ENCODE data around the gene UCP2. TPM values are rescaled to one million over a fixed set of nuclear protein-coding genes. Genes with fewer than 3 reads are reported as not detected.

UCP2 gene
- polyA plus RNA-seq, 4 donors, result 26.4 to 49.8 (median 36.2) TPM

DNA sequence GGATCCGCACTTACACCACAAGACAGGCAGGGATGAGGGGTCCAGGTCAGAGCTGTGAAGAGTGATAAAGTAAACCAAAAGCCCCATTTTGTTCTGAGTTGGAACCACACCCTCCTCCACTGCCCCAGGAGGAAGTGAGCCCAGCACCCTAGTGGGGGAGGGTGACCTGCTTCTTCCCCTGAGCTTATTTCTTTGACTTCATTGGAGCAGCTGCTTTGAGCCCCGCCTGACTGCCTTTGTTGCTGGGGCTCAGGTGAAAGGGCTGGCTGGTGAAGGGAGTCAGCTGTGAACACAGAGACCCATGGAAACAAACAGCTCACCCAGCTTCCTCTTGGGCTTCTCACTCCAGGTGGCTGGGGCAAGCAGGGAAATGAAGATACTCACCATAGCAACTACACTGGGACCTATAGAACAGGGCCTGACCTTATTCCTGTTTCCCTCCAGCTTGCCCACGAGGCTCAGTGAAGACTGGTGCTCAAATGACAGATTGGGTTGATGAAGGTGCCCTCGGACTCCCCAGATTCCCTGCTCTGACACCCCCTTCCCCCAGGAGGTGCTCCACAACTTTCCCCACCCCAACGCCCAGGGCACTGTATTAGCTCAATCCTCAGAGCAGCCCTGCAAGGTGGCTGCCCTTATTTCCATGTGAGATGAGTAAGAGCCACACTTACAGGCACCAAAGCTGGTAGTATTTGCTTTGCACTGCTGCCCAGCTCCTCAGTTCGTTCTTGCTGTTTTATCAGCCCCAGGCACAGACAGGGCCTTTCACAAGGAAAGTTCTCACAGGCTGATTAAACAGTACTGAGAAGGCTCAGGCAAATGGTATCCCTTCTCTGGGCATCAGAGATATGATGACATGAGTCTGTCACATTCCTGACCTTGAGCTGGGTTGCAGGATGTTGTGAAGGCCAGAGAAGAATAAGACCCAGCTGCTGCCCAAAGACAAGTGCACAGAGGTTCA, 2.4 kb downstream of the UCP2 start:
- FAIRE-seq (no peak), DNase-seq (peak; percentile 80 to 85)
- 10 to 40% (median 21%) methylated on average over 6 of the region's 6 CpGs for WGBS, 3 donors
- H3K4me1 ChIP-seq (ENCODE audit: control insufficient read depth in 3 of 3, insufficient read depth in 2 of 3, low read depth in 1 of 3, low read length in 2 of 3), result peaks cover 0 to 23% (median 0%) of the 10 kb centered on the region in 3 donors
- no peaks in the 10 kb centered on the region for H3K9me3 ChIP-seq (ENCODE audit: control insufficient read depth in 2 of 2, insufficient read depth in 1 of 2, low read depth in 1 of 2, low read length in 1 of 2)
- H3K27ac ChIP-seq (ENCODE audit: low read depth in 1 of 3, low read length in 2 of 3), result peak overlapping the region; percentile 35 to 95 (median 92)
- H3K27me3 ChIP-seq (ENCODE audit: control insufficient read depth in 3 of 3, insufficient read depth in 3 of 3, low read length in 3 of 3), result no peaks in the 10 kb centered on the region
- peak overlapping the region in 2 of 3 donors; percentile 46 to 66 for H3K4me3 ChIP-seq (ENCODE audit: low read depth in 1 of 3, low read length in 3 of 3)
- peaks cover 5 to 52% (median 10%) of the 10 kb centered on the region in 3 donors for H3K36me3 ChIP-seq (ENCODE audit: control insufficient read depth in 3 of 3, insufficient read depth in 2 of 3, low read depth in 1 of 3, low read length in 3 of 3)

DNA sequence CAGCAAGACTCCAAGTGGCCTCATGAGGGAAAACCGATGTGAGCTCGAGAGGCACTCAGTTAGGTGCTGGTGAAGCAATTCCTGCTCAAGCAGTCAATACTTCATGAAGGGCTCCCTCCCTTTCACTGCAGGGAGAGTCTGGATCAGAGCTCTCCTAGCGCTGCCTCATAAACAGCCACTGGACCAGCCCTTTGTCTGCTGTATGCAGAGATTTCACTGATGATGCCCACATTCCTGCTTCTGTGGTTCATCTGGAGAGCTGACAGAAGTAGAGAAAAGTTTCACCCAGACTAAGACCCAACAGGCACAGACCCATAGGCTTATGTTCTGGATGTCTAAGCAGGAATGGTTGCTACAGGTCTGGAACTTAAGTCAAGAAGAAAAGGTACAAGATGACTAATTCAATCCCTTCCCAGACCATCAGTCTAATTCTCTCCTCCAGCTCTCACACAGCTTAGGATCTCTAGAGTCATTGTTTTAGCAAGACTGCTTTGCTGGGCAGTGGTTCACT, 4.0 kb downstream of the UCP2 start:
- FAIRE-seq, result no peak
- WGBS, 3 donors, result 93 to 95% (median 94%) methylated on average over 3 of the region's 3 CpGs
- Histone ChIP-seq H3K4me3 (ENCODE audit: low read depth in 1 of 3, low read length in 3 of 3) (no peak overlapping the region), H3K9me3 (ENCODE audit: control insufficient read depth in 2 of 2, insufficient read depth in 1 of 2, low read depth in 1 of 2, low read length in 1 of 2) (no peaks in the 10 kb centered on the region), H3K27me3 (ENCODE audit: control insufficient read depth in 3 of 3, insufficient read depth in 3 of 3, low read length in 3 of 3) (no peaks in the 10 kb centered on the region), H3K27ac (ENCODE audit: low read depth in 1 of 3, low read length in 2 of 3) (peak overlapping the region in 1 of 3 donors; percentile 11), H3K36me3 (ENCODE audit: control insufficient read depth in 3 of 3, insufficient read depth in 2 of 3, low read depth in 1 of 3, low read length in 3 of 3) (peaks cover 5 to 66% (median 13%) of the 10 kb centered on the region in 3 donors), H3K4me1 (ENCODE audit: control insufficient read depth in 3 of 3, insufficient read depth in 2 of 3, low read depth in 1 of 3, low read length in 2 of 3) (peaks cover 0 to 21% (median 4%) of the 10 kb centered on the region in 3 donors)
- DNase-seq, result no peak

DNA sequence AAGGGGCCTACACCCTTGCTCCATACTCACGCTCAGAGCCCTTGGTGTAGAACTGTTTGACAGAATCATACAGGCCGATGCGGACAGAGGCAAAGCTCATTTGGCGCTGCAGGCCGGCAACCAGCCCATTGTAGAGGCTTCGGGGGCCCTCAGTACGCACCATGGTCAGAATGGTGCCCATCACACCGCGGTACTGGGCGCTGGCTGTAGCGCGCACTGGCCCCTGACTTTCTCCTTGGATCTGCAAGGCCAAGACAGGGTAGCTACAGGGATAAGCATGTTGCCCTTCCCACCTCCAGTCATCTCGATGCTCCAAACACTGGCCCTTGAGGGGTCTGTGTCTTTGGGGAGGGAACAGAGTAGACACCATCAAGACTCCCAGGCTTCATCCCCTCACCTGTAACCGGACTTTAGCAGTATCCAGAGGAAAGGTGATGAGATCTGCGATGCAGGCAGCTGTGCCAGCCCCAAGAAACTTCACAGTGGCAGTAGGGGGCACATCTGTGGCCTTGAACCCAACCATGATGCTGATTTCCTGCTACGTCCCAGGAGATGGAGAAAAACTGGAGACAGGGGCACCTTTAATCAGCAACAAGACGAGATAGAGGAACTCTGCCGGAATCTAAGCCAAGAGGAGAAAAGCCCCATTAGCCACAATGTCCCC, 4.7 kb downstream of the UCP2 start:
- 95 to 97% (median 96%) methylated on average over 18 of the region's 18 CpGs for WGBS, 3 donors
- Histone ChIP-seq H3K36me3 (ENCODE audit: control insufficient read depth in 3 of 3, insufficient read depth in 2 of 3, low read depth in 1 of 3, low read length in 3 of 3) (peaks cover 5 to 71% (median 13%) of the 10 kb centered on the region in 3 donors), H3K27ac (ENCODE audit: low read depth in 1 of 3, low read length in 2 of 3) (no peak overlapping the region), H3K4me1 (ENCODE audit: control insufficient read depth in 3 of 3, insufficient read depth in 2 of 3, low read depth in 1 of 3, low read length in 2 of 3) (peaks cover 0 to 18% (median 4%) of the 10 kb centered on the region in 3 donors), H3K4me3 (ENCODE audit: low read depth in 1 of 3, low read length in 3 of 3) (no peak overlapping the region), H3K9me3 (ENCODE audit: control insufficient read depth in 2 of 2, insufficient read depth in 1 of 2, low read depth in 1 of 2, low read length in 1 of 2) (no peaks in the 10 kb centered on the region), H3K27me3 (ENCODE audit: control insufficient read depth in 3 of 3, insufficient read depth in 3 of 3, low read length in 3 of 3) (no peaks in the 10 kb centered on the region)
- no peak for DNase-seq
- no peak for FAIRE-seq

DNA sequence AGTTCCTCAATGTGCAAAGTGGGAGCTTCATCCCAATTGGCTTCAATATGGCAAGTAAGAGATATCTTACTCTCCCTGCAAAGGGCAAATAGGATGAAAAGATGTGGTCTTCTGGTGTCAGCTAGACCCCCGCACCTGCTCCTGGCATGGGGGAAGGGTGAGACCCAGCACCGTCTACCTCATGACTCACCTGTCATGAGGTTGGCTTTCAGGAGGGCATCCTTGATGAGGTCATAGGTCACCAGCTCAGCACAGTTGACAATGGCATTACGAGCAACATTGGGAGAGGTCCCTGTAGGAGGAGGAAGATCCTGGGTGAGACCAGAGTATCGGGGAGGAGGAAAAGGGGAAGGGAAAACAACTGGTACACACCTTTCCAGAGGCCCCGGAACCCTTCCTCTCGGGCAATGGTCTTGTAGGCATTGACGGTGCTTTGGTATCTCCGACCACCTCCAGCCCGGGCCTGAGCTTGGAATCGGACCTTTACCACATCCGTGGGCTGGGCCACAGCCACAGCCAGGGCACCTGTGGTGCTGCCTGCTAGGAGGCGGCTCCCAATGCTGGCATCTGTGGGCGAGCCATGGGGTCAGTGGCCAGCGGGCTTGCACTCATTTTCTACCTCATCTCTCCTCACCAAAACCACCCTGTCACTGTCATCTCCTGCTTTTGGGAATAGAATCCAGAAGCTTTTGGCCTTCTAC, 6.0 kb downstream of the UCP2 start:
- no peak overlapping the region for H3K27ac ChIP-seq (ENCODE audit: low read depth in 1 of 3, low read length in 2 of 3)
- no peaks in the 10 kb centered on the region for H3K9me3 ChIP-seq (ENCODE audit: control insufficient read depth in 2 of 2, insufficient read depth in 1 of 2, low read depth in 1 of 2, low read length in 1 of 2)
- 83 to 89% (median 85%) methylated on average over 14 of the region's 14 CpGs for WGBS, 3 donors
- H3K4me3 ChIP-seq (ENCODE audit: low read depth in 1 of 3, low read length in 3 of 3), result no peak overlapping the region
- FAIRE-seq (no peak), DNase-seq (no peak)
- peaks cover 5 to 77% (median 13%) of the 10 kb centered on the region in 3 donors for H3K36me3 ChIP-seq (ENCODE audit: control insufficient read depth in 3 of 3, insufficient read depth in 2 of 3, low read depth in 1 of 3, low read length in 3 of 3)
- H3K4me1 ChIP-seq (ENCODE audit: control insufficient read depth in 3 of 3, insufficient read depth in 2 of 3, low read depth in 1 of 3, low read length in 2 of 3), result peaks cover 0 to 18% (median 4%) of the 10 kb centered on the region in 3 donors
- no peaks in the 10 kb centered on the region for H3K27me3 ChIP-seq (ENCODE audit: control insufficient read depth in 3 of 3, insufficient read depth in 3 of 3, low read length in 3 of 3)

DNA sequence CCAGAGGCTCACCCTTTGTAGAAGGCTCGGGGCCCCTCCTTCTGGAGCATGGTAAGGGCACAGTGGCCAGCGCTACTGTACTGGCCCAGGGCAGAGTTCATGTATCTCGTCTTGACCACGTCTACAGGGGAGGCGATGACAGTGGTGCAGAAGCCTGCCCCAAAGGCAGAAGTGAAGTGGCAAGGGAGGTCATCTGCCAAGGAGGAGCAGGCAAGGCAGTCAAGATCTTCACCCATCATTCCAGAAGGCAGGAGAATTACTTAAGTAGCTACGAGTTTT, 7.2 kb downstream of the UCP2 start:
- WGBS, 3 donors, result 83 to 87% (median 86%) methylated on average over 6 of the region's 6 CpGs
- peaks cover 3 to 66% (median 13%) of the 10 kb centered on the region in 3 donors for H3K36me3 ChIP-seq (ENCODE audit: control insufficient read depth in 3 of 3, insufficient read depth in 2 of 3, low read depth in 1 of 3, low read length in 3 of 3)
- no peak overlapping the region for H3K4me3 ChIP-seq (ENCODE audit: low read depth in 1 of 3, low read length in 3 of 3)
- H3K4me1 ChIP-seq (ENCODE audit: control insufficient read depth in 3 of 3, insufficient read depth in 2 of 3, low read depth in 1 of 3, low read length in 2 of 3), result peaks cover 0 to 8% (median 4%) of the 10 kb centered on the region in 3 donors
- FAIRE-seq, result no peak
- no peak for DNase-seq
- H3K9me3 ChIP-seq (ENCODE audit: control insufficient read depth in 2 of 2, insufficient read depth in 1 of 2, low read depth in 1 of 2, low read length in 1 of 2), result no peaks in the 10 kb centered on the region
- H3K27ac ChIP-seq (ENCODE audit: low read depth in 1 of 3, low read length in 2 of 3), result no peak overlapping the region
- H3K27me3 ChIP-seq (ENCODE audit: control insufficient read depth in 3 of 3, insufficient read depth in 3 of 3, low read length in 3 of 3), result no peaks in the 10 kb centered on the region

DNA sequence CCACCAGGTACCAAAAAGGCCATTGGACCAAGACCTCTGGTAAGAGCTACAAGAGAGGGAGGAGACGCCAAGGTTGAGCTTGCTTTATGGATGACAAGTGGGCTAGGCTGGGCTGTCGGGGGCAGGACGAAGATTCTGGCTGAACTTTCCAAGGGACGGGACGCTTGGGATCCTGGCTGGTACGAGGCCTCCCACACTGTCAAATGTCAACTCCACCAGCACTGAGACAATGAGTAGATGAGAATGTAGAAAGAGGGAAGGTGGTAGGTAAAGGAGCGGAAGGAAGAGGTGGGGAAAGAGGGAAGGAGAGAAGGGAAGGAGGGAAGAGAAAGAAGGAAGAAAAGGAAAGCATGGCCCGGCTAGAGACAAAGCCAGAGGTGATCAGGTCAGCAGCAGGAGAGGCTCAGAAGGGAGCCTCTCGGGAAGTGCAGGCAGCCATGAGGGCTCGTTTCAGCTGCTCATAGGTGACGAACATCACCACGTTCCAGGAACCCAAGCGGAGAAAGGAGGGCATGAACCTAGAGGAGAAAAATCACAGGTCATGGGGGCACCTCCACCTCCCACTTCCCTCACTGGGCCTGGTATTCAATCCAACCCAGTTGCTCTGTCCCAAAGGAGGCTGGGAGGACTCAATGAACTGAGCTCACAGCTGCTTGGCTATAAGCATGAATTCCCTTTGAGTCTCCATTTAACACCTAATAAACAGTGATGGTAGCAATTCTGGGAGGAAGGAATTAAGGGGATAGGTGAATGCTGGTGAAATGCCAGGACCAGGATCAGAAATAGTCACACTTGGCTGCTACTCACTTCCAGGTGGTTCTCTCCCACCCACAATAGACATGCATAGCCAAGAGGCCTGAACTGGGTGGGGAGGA, 7.8 kb downstream of the UCP2 start:
- H3K27me3 ChIP-seq (ENCODE audit: control insufficient read depth in 3 of 3, insufficient read depth in 3 of 3, low read length in 3 of 3), result no peaks in the 10 kb centered on the region
- DNase-seq (no peak), FAIRE-seq (no peak)
- no peak overlapping the region for H3K4me3 ChIP-seq (ENCODE audit: low read depth in 1 of 3, low read length in 3 of 3)
- peaks cover 0 to 4% (median 4%) of the 10 kb centered on the region in 3 donors for H3K4me1 ChIP-seq (ENCODE audit: control insufficient read depth in 3 of 3, insufficient read depth in 2 of 3, low read depth in 1 of 3, low read length in 2 of 3)
- WGBS, 3 donors, result 89 to 92% (median 89%) methylated on average over 13 of the region's 13 CpGs
- peaks cover 3 to 62% (median 13%) of the 10 kb centered on the region in 3 donors for H3K36me3 ChIP-seq (ENCODE audit: control insufficient read depth in 3 of 3, insufficient read depth in 2 of 3, low read depth in 1 of 3, low read length in 3 of 3)
- H3K9me3 ChIP-seq (ENCODE audit: control insufficient read depth in 2 of 2, insufficient read depth in 1 of 2, low read depth in 1 of 2, low read length in 1 of 2), result no peaks in the 10 kb centered on the region
- peak overlapping the region in 1 of 3 donors; percentile 1 for H3K27ac ChIP-seq (ENCODE audit: low read depth in 1 of 3, low read length in 2 of 3)

DNA sequence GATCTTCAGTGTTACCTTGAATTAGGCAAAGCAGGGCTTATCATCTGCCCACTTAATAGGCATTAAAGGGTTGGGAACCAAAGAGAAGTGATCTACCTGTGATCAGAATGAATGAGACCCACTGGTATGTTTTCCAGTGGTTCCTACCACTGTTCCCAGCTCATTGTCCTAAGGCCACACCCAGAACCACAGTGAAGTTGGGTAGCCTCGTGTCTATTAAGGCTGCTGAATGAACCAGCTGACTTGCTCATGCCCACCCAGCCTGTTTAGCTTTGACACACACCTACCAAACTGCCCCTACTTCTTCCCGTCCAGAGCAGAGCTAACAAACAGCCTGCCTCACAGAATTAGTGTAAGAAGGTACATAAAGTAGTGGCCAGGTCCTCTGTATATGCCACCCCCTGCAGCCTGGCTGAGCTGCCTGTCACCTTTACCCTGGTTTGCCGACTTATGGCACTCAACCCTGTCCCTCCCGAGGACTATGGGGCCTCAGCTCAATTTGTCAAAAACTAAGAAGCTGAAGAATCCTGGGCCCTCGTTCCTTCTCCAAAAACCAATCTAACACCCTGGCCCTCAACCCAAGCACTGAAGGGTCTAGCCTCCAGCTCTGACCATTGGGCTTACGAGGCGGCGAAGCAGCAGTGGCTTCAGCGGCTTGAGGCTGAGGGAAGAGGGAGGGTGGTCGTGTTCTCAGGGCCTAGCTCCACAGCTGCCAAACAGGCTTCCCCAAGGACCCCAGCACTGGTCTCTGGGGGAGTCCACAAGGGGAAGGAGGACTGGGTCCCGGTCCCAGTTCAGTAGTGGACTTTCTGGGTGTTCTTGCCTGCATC, 9.8 kb downstream of the UCP2 start:
- H3K36me3 ChIP-seq (ENCODE audit: control insufficient read depth in 3 of 3, insufficient read depth in 2 of 3, low read depth in 1 of 3, low read length in 3 of 3), result peaks cover 3 to 46% (median 13%) of the 10 kb centered on the region in 3 donors
- H3K27me3 ChIP-seq (ENCODE audit: control insufficient read depth in 3 of 3, insufficient read depth in 3 of 3, low read length in 3 of 3), result no peaks in the 10 kb centered on the region
- H3K9me3 ChIP-seq (ENCODE audit: control insufficient read depth in 2 of 2, insufficient read depth in 1 of 2, low read depth in 1 of 2, low read length in 1 of 2), result no peaks in the 10 kb centered on the region
- H3K4me3 ChIP-seq (ENCODE audit: low read depth in 1 of 3, low read length in 3 of 3), result no peak overlapping the region
- H3K4me1 ChIP-seq (ENCODE audit: control insufficient read depth in 3 of 3, insufficient read depth in 2 of 3, low read depth in 1 of 3, low read length in 2 of 3), result peaks cover 0 to 4% (median 0%) of the 10 kb centered on the region in 3 donors
- 62 to 79% (median 70%) methylated on average over 10 to 11 of the region's 11 CpGs for WGBS, 3 donors
- FAIRE-seq (no peak), DNase-seq (no peak)
- peak overlapping the region in 1 of 3 donors; percentile 23 for H3K27ac ChIP-seq (ENCODE audit: low read depth in 1 of 3, low read length in 2 of 3)

Data from small intestine (tissue), 7 donors.